Measurements from ENCODE around the gene STK32B. TPM values are rescaled to one million over a fixed set of nuclear protein-coding genes. Genes with fewer than 3 reads are reported as not detected.

The STK32B gene
- total RNA-seq, 1 experiment from 2014 or later: not detected

DNA sequence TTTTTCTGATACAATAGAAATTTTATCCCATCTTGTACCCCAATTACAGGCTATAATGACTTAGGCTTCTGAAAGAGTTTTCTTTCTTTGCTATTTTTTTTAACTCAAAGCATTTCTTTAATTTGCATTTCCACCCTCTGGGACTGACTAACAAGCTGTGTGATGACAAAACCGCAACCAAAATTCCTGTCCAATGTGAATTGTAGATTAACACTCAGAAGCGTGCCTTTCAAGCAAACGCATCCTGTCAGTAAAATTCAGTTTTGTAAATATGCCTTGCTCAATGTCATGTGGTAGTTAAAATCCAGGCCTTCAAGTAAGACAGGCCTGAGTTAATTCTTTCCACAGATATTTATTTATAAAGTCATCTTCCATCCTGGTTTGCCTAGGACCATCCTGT is 50.3 kb downstream of the STK32B start:
- Mint-ChIP-seq H3K36me3 (ENCODE audit: insufficient read depth, unreplicated experiment) (no peaks in the 10 kb centered on the region), H3K9me3 (ENCODE audit: low read depth, unreplicated experiment) (peaks cover 17% of the 10 kb centered on the region), H3K4me1 (ENCODE audit: low read depth, unreplicated experiment) (no peaks in the 10 kb centered on the region), H3K4me3 (ENCODE audit: low read depth, unreplicated experiment) (no peak overlapping the region), H3K27ac (ENCODE audit: unreplicated experiment) (no peak overlapping the region), H3K27me3 (ENCODE audit: unreplicated experiment) (no peaks in the 10 kb centered on the region)
- BruUV-seq (replicated peaks): no TSS peak
- CTCF ChIA-PET: no interaction called here
- DNase-seq: no peak
- intact Hi-C loops (cut with micrococcal nuclease; ENCODE audit: unreplicated experiment): no loop called here
- TF ChIP-seq CTCF (IDR thresholded peaks at IDR 0.05; ENCODE audit: unreplicated experiment): no peak

DNA sequence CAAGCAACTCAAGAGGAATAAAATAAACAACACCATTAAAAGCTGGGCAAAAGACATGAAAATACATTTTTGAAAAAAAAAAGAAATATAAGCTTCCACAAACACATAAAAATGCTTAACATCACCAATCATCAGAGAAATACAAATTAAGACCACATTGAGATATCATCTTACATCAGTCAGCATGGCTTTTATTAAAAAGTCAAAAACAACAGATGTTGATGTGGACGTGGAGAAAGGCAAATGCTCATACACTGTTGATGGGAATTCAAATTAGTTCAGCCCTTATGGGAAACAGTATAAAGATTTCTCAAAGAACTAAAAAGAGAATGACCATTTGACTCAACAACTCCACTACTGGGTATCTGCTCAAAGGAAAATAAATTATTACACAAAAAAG is 59.6 kb downstream of the STK32B start:
- intact Hi-C loops (cut with micrococcal nuclease; ENCODE audit: unreplicated experiment): no loop called here

GRCh38 chr4:5112333-5113095 is 61.2 kb downstream of the STK32B start:
- H3K4me3 Mint-ChIP-seq (ENCODE audit: low read depth, unreplicated experiment): no peak overlapping the region
- no peak overlapping the region for H3K27ac Mint-ChIP-seq (ENCODE audit: unreplicated experiment)
- H3K4me1 Mint-ChIP-seq (ENCODE audit: low read depth, unreplicated experiment): no peaks in the 10 kb centered on the region
- no peaks in the 10 kb centered on the region for H3K36me3 Mint-ChIP-seq (ENCODE audit: insufficient read depth, unreplicated experiment)
- H3K9me3 Mint-ChIP-seq (ENCODE audit: low read depth, unreplicated experiment): peaks cover 10% of the 10 kb centered on the region
- CTCF ChIA-PET: no interaction called here
- BruUV-seq (replicated peaks): no TSS peak
- TF ChIP-seq CTCF (IDR thresholded peaks at IDR 0.05; ENCODE audit: unreplicated experiment): no peak
- intact Hi-C loops (cut with micrococcal nuclease; ENCODE audit: unreplicated experiment): no loop called here
- H3K27me3 Mint-ChIP-seq (ENCODE audit: unreplicated experiment): no peaks in the 10 kb centered on the region
- no peak for DNase-seq

More for the DNA sequence above, 59.6 kb downstream of the STK32B start:
- Mint-ChIP-seq H3K27me3 (ENCODE audit: unreplicated experiment) (no peaks in the 10 kb centered on the region), H3K4me3 (ENCODE audit: low read depth, unreplicated experiment) (no peak overlapping the region), H3K9me3 (ENCODE audit: low read depth, unreplicated experiment) (peaks cover 10% of the 10 kb centered on the region), H3K36me3 (ENCODE audit: insufficient read depth, unreplicated experiment) (no peaks in the 10 kb centered on the region), H3K4me1 (ENCODE audit: low read depth, unreplicated experiment) (no peaks in the 10 kb centered on the region), H3K27ac (ENCODE audit: unreplicated experiment) (no peak overlapping the region)
- BruUV-seq (replicated peaks): no TSS peak
- no peak for TF ChIP-seq CTCF (IDR thresholded peaks at IDR 0.05; ENCODE audit: unreplicated experiment)
- CTCF ChIA-PET: no interaction called here
- no peak for DNase-seq

DNA sequence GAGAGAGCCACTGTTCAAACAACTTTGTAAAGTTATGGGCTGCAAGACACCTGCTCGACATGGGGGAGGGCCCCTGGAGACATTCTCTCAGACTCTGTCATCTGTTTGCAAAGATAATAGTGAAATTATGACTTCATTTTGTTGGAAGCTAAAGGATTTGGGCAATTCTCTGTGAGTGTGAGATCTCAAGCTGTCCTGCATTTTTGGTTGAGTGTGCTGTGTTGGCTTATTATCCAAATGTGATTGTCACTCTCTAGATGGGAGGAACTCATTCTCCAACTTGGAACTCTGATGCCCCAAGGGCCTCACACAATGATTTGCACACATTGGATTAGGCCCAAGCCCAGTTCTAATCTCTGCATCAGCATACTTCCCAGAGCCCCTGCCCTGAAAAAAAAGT is 63.7 kb downstream of the STK32B start:
- no TSS peak for BruUV-seq (replicated peaks)
- TF ChIP-seq CTCF (IDR thresholded peaks at IDR 0.05; ENCODE audit: unreplicated experiment): no peak
- intact Hi-C loops (cut with micrococcal nuclease; ENCODE audit: unreplicated experiment): no loop called here
- no peaks in the 10 kb centered on the region for H3K27me3 Mint-ChIP-seq (ENCODE audit: unreplicated experiment)
- CTCF ChIA-PET: no interaction called here
- H3K9me3 Mint-ChIP-seq (ENCODE audit: low read depth, unreplicated experiment): peaks cover 13% of the 10 kb centered on the region
- H3K4me1 Mint-ChIP-seq (ENCODE audit: low read depth, unreplicated experiment): no peaks in the 10 kb centered on the region
- DNase-seq: no peak
- H3K4me3 Mint-ChIP-seq (ENCODE audit: low read depth, unreplicated experiment): no peak overlapping the region
- no peaks in the 10 kb centered on the region for H3K36me3 Mint-ChIP-seq (ENCODE audit: insufficient read depth, unreplicated experiment)
- H3K27ac Mint-ChIP-seq (ENCODE audit: unreplicated experiment): no peak overlapping the region
